K562 (cell line): ENCODE results near the gene TBL1X. TPM values are rescaled to one million over a fixed set of nuclear protein-coding genes. Genes with fewer than 3 reads are reported as not detected.
A peak's percentile ranks its signal among the peaks of the same experiment; 100 is the strongest.

Experiments used
- ATAC-seq: fragments of 200-7000 bp; cut with Tn5 transposase; 3 replicates; pipeline ENCODE4 v1.9.1; 2020; ENCODE audit warnings: moderate library complexity
- BruUV-seq: library from RNA; stranded (reverse); fragments of 400-500 nt; replicated peaks from 2 replicates; lab custom pipeline; 2021; lab: Mats Ljungman, UMichigan
- CTCF ChIA-PET: fragments of 300-600 bp; formaldehyde crosslinking; extraction: SDS; loops from one replicate; lab custom pipeline; 2021; ENCODE audit warnings: low intra/inter-chr PET ratio; lab: Yijun Ruan, JAX
- POLR2A ChIA-PET: fragments of 300-600, 350-650 bp; sonication (Branson Sonifier 250); formaldehyde crosslinking; extraction: SDS; loops from one replicate; lab custom pipeline; 2021; ENCODE audit warnings: antibody characterized with exemption, inconsistent platforms; lab: Yijun Ruan, JAX
- DNase-seq, 4 experiments: peaks; one replicate each; pipeline versions ENCODE4 v3.0.0 to v3.0.0-alpha.2; 2011 to 2018; ENCODE audit warnings: low spot score in 3 of 4, mixed read lengths in 3 of 4; ENCODE audit errors: extremely low read depth in 1 of 4
- FAIRE-seq: peaks from 2 replicates; lab custom pipeline; 2011; peaks lifted over from hg19 to GRCh38; lab: Jason Lieb, UNC
- H2AFZ ChIP-seq: 2 replicates; pipeline ENCODE4 v1.6.0; 2011; ENCODE audit warnings: low read depth, low read length, control low read depth, inconsistent platforms
- H3K27ac ChIP-seq: fragments of 200-600 bp; 3 replicates; pipeline ENCODE4 v1.8.0; 2011; ENCODE audit warnings: low read depth, mild to moderate bottlenecking, control low read depth, inconsistent platforms, low read length, moderate library complexity, mixed read lengths; ENCODE audit errors: extremely low read depth
- H3K27me3 ChIP-seq, 2 experiments: fragments of 300-600 bp in 1 of 2; 2 replicates in 1 of 2; 3 replicates in 1 of 2; pipeline versions ENCODE4 v1.6.0 to v1.8.0; 2011; ENCODE audit warnings: inconsistent platforms in 2 of 2, low read length in 2 of 2, mild to moderate bottlenecking in 1 of 2, mixed read lengths in 1 of 2, moderate library complexity in 1 of 2; ENCODE audit not compliant: control insufficient read depth in 2 of 2, insufficient read depth in 2 of 2
- H3K36me3 ChIP-seq: fragments of 300-600 bp; 3 replicates; pipeline ENCODE4 v1.8.0; 2011; ENCODE audit warnings: mild to moderate bottlenecking, low read length, inconsistent platforms; ENCODE audit not compliant: control insufficient read depth, insufficient read depth
- H3K4me1 ChIP-seq, 2 experiments: fragments of 200-600 bp in 1 of 2; replicated peaks in 1 of 2; 2 replicates in 1 of 2; 3 replicates in 1 of 2; pipeline versions ENCODE4 v1.5.1 to v1.8.0; 2011; ENCODE audit warnings: inconsistent platforms in 2 of 2, low read length in 2 of 2, mild to moderate bottlenecking in 1 of 2, mixed read lengths in 1 of 2, moderate library complexity in 1 of 2; ENCODE audit not compliant: control insufficient read depth in 2 of 2, insufficient read depth in 2 of 2
- H3K4me2 ChIP-seq: 2 replicates; pipeline ENCODE4 v1.6.1; 2011; ENCODE audit warnings: low read length, control low read depth, inconsistent platforms, mixed read lengths; ENCODE audit not compliant: insufficient read depth
- H3K4me3 ChIP-seq: fragments of 200-600 bp; sonication (generic), shearing (Covaris generic); 2 replicates; pipeline ENCODE4 v1.5.1; 2016; ENCODE audit warnings: control low read depth, inconsistent platforms
- H3K79me2 ChIP-seq: fragments of 200-600 bp; 3 replicates; pipeline ENCODE4 v1.8.0; 2011; ENCODE audit warnings: low read length, inconsistent platforms; ENCODE audit not compliant: control insufficient read depth, insufficient read depth
- H3K9ac ChIP-seq, 2 experiments: 2 replicates each; pipeline versions ENCODE4 v1.6.0 to v1.6.1; 2011; ENCODE audit warnings: low read depth in 2 of 2, low read length in 2 of 2, control low read depth in 1 of 2, inconsistent platforms in 1 of 2, mild to moderate bottlenecking in 1 of 2, mixed read lengths in 1 of 2; ENCODE audit not compliant: insufficient read depth in 1 of 2
- H3K9me1 ChIP-seq: one replicate; pipeline ENCODE4 v1.6.0; 2011; ENCODE audit warnings: inconsistent platforms, mild to moderate bottlenecking, low read length, moderate library complexity; ENCODE audit not compliant: control insufficient read depth, insufficient read depth
- H3K9me3 ChIP-seq: replicated peaks from 2 replicates; pipeline ENCODE4 v1.5.1; 2011; ENCODE audit warnings: low read depth, low read length, inconsistent platforms; ENCODE audit not compliant: control insufficient read depth, insufficient read depth
- H4K20me1 ChIP-seq: replicated peaks from 2 replicates; pipeline ENCODE4 v1.6.1; 2011; ENCODE audit warnings: low read length, inconsistent platforms, mixed read lengths; ENCODE audit not compliant: control insufficient read depth, insufficient read depth
- BRF1 ChIP-seq: IDR thresholded peaks from 3 replicates; pipeline ENCODE4 v1.6.1; 2011; ENCODE audit warnings: borderline replicate concordance, mild to moderate bottlenecking; ENCODE audit not compliant: insufficient read length; ENCODE audit errors: extremely low read depth
- ETV6 ChIP-seq, 3 experiments: fragments of 150-350 bp in 1 of 3; sonication (generic) in 1 of 3; formaldehyde crosslinking in 1 of 3; IDR thresholded peaks; 2 replicates each; pipeline versions ENCODE4 v1.6.1 to v1.8.0; 2014 to 2022; ENCODE audit warnings: borderline replicate concordance in 2 of 3, low read depth in 2 of 3, antibody characterized with exemption in 1 of 3, low read length in 1 of 3, mild to moderate bottlenecking in 1 of 3, missing genetic modification reagents in 1 of 3
- HDAC6 ChIP-seq: IDR thresholded peaks from 2 replicates; pipeline ENCODE4 v1.6.1; 2012; ENCODE audit warnings: low read depth, mild to moderate bottlenecking, control low read depth, inconsistent platforms, low read length, moderate library complexity
- TFE3 ChIP-seq: fragments of 450-650 bp; formaldehyde crosslinking; IDR thresholded peaks from 2 replicates; pipeline ENCODE4 v1.4.0; 2020; ENCODE audit warnings: mild to moderate bottlenecking, mixed read lengths
- ZKSCAN8 ChIP-seq: fragments of 200-800 bp; sonication (Bioruptor generic); IDR thresholded peaks from 2 replicates; pipeline ENCODE4 v1.6.1; 2016; ENCODE audit warnings: missing genetic modification characterization, missing compliant biosample characterization
- ZNF140 ChIP-seq: fragments of 250-450 bp; sonication (Bioruptor Pico); IDR thresholded peaks from 2 replicates; pipeline ENCODE4 v1.8.0; 2021; ENCODE audit warnings: moderate library complexity, mild to moderate bottlenecking, inconsistent platforms
- ZNF263 ChIP-seq: sonication (generic); formaldehyde crosslinking; IDR thresholded peaks from 2 replicates; pipeline ENCODE4 v1.8.0; 2022; ENCODE audit warnings: mild to moderate bottlenecking, missing genetic modification reagents, borderline replicate concordance
- WGBS: fragments of 100-300 bp; shearing (Covaris generic); methylation state at CpG from one replicate; pipeline ENCODE4 v1.1.6; 2016; ENCODE audit warnings: low coverage, mixed read lengths; ENCODE audit not compliant: insufficient coverage; ENCODE audit errors: missing lambda C conversion rate; 5-methylcytosine and 5-hydroxymethylcytosine counted together
- in situ Hi-C: fragments of 300-500 bp; cut with MboI; formaldehyde crosslinking; loops from 4 replicates; pipeline ENCODE4 v1.15.0; 2018; ENCODE audit warnings: inconsistent platforms, mixed read lengths
- intact Hi-C: fragments of 100-400 bp; cut with micrococcal nuclease; formaldehyde crosslinking; loops from 2 replicates; pipeline ENCODE4 v1.14.2; 2022
- polyA plus RNA-seq, 8 experiments: library from polyadenylated mRNA; depleted of rRNA in 4 of 8; stranded (reverse) in 5 of 8; unstranded in 3 of 8; fragments of >200 nt; fragmentation: Nextera tagmentation in 2 of 8; fragmentation: Illumina TruSeq in 1 of 8; extraction: Ambion mirVana in 2 of 8; extraction: Trizol in 1 of 8; gene quantifications; 2 replicates each; pipeline versions ENCODE4 v1.2.1 to v1.2.3, GENCODE V29; 2011 to 2014; ENCODE audit warnings: inconsistent platforms in 1 of 8, missing spikeins in 1 of 8
- total RNA-seq, 7 experiments: library from RNA; depleted of rRNA in 6 of 7; stranded (reverse); fragments of >200 nt in 6 of 7; fragmentation: Illumina TruSeq in 2 of 7; extraction: Trizol in 2 of 7; gene quantifications; 2 replicates each; pipeline versions ENCODE4 v1.2.1 to v1.2.3, GENCODE V29; 2011 to 2021; ENCODE audit warnings: low replicate concordance in 1 of 7
- TF ChIP-seq, protein P1 (sequence below): fragments of 450-650 bp; IDR thresholded peaks from 2 replicates; pipeline ENCODE4 v1.6.1; 2016; ENCODE audit warnings: mild to moderate bottlenecking

The TBL1X gene
- total and polyA plus RNA-seq, 9 of the 15 experiments (the other 6 are each of a cell fraction or from before 2014, with no cell fraction given), result 6.0 to 49.6 (median 19.7) TPM

DNA sequence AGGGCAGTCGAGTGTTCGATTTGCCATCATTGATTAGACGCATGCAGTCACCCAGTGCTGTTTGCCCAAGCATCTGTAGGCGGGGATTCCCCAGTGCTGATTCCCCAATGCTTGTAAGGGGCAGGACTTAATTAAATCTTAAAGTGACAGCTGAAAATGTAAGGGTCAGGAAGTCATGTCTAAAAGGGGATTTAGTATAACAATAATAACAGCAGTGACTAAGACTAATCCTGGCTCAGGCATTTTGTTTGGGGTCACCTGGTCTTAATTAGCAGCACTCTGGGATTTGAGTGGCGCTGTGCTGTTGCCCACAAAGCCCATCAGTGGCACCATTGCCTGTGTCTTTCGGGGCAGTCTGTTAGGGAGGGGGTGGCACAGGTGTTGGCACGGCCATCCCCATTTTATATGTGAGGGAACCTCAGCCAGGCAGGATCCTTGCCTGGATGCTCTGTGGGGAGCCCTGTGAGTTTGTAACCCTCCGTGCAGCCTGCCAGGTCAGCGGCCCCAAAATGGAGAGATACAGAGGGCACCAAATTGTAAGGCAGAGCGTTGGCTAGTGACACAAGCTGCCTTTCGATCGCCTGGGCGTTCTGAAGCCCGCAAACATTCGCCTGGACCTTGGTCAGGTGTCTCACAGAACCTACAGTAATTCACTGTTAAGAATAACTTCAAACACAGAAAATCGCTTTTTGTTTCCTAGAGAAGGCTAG is 146.7 kb downstream of the TBL1X start:
- ChIA-PET CTCF (no interaction called here), POLR2A (no interaction called here)
- ATAC-seq, result no peak
- Histone ChIP-seq H4K20me1 (0 out of 2 replicates have a peak, but pooled peaks cover 4% of the 10 kb centered on the region), H3K79me2 (peaks cover 2% of the 10 kb centered on the region), H3K27me3 (no peaks in the 10 kb centered on the region), H3K4me3 (no peak overlapping the region), H3K36me3 (no peaks in the 10 kb centered on the region), H3K4me2 (no peak overlapping the region), H3K4me1 (no peaks in the 10 kb centered on the region; a peak in 1 of 5 replicates), H3K9ac (peak overlapping the region in 1 of 2 experiments; percentile 2; a peak in 1 of 4 replicates), H3K9me1 (no peaks in the 10 kb centered on the region), H3K27ac (no peak overlapping the region), H3K9me3 (no peaks in the 10 kb centered on the region)
- no TSS peak for BruUV-seq
- no peak for DNase-seq
- intact Hi-C loops, result no loop called here
- WGBS, result 88% methylated on average over 11 of the region's 16 CpGs
- no peak for FAIRE-seq
- in situ Hi-C loops, result no loop called here
- TF ChIP-seq HDAC6, result no peak
- TF ChIP-seq, all 486 proteins: peak for 0
- H2AFZ ChIP-seq, result no peak overlapping the region

DNA sequence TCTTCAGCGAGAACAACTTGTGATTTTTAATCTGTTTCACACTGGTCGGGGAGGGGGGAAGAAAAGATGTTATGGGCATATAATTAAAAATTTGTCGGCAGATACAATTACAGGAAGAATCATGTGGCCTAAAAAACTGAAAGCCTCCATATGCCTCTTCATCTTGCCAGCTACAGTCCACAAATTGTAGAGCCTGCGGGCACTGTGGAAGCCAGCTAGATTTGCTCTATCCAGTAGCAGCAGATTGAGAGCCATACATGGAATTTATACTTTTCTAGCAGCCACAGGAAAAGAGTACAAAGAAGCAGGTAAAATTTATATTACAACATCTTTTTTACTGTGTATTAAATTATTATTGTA is 147.3 kb downstream of the TBL1X start:
- intact Hi-C loops, result no loop called here
- Histone ChIP-seq H3K9me1 (no peaks in the 10 kb centered on the region), H3K27me3 (no peaks in the 10 kb centered on the region), H3K9me3 (no peaks in the 10 kb centered on the region), H3K36me3 (no peaks in the 10 kb centered on the region), H3K27ac (no peak overlapping the region), H2AFZ (no peak overlapping the region), H3K79me2 (peaks cover 2% of the 10 kb centered on the region), H3K4me3 (no peak overlapping the region), H3K4me1 (no peaks in the 10 kb centered on the region; a peak in 1 of 5 replicates), H3K9ac (no peak overlapping the region), H4K20me1 (0 out of 2 replicates have a peak, but pooled peaks cover 4% of the 10 kb centered on the region), H3K4me2 (no peak overlapping the region)
- no peak for DNase-seq
- CTCF ChIA-PET, result no interaction called here
- in situ Hi-C loops, result no loop called here
- FAIRE-seq, result no peak
- BruUV-seq, result no TSS peak
- WGBS, result 100% methylated on average over 4 of the region's 4 CpGs
- ATAC-seq, result no peak
- POLR2A ChIA-PET, result no interaction called here
- TF ChIP-seq BRF1, result no peak
- TF ChIP-seq ZNF263 (CRISPR knock-in tag), result no peak
- TF ChIP-seq, protein P1, sequence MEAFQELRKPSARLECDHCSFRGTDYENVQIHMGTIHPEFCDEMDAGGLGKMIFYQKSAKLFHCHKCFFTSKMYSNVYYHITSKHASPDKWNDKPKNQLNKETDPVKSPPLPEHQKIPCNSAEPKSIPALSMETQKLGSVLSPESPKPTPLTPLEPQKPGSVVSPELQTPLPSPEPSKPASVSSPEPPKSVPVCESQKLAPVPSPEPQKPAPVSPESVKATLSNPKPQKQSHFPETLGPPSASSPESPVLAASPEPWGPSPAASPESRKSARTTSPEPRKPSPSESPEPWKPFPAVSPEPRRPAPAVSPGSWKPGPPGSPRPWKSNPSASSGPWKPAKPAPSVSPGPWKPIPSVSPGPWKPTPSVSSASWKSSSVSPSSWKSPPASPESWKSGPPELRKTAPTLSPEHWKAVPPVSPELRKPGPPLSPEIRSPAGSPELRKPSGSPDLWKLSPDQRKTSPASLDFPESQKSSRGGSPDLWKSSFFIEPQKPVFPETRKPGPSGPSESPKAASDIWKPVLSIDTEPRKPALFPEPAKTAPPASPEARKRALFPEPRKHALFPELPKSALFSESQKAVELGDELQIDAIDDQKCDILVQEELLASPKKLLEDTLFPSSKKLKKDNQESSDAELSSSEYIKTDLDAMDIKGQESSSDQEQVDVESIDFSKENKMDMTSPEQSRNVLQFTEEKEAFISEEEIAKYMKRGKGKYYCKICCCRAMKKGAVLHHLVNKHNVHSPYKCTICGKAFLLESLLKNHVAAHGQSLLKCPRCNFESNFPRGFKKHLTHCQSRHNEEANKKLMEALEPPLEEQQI, result no peak
- TF ChIP-seq TFE3, result no peak
- no peak for TF ChIP-seq ZNF140 (CRISPR knock-in tag)
- TF ChIP-seq ZKSCAN8 (CRISPR knock-in tag), result no peak
- no peak for TF ChIP-seq ETV6 (IDR thresholded peaks at IDR 0.05; ENCODE audit: borderline replicate concordance in 1 of 2, low read depth in 2 of 2, low read length in 1 of 2)
- TF ChIP-seq ETV6 (CRISPR knock-in tag; IDR thresholded peaks at IDR 0.05; ENCODE audit: borderline replicate concordance), result no peak
